GM12878 (cell line): ENCODE results near the gene TARBP1. TPM values are rescaled to one million over a fixed set of nuclear protein-coding genes. Genes with fewer than 3 reads are reported as not detected.

Source experiments
- ATAC-seq: fragments of 200-7000 bp; cut with Tn5 transposase; 3 replicates; pipeline ENCODE4 v1.9.1; 2020; ENCODE audit warnings: mild to moderate bottlenecking, moderate library complexity
- BruUV-seq: library from RNA; stranded (reverse); fragments of 400-500 nt; replicated peaks from 2 replicates; lab custom pipeline; 2021; lab: Mats Ljungman, UMichigan
- CTCF ChIA-PET: fragments of 300-600 bp; sonication (Branson Sonifier 250); formaldehyde crosslinking; extraction: SDS; loops from one replicate; lab custom pipeline; 2021; ENCODE audit warnings: inconsistent platforms; lab: Yijun Ruan, JAX
- POLR2A ChIA-PET: fragments of 350-600 bp; formaldehyde crosslinking; extraction: SDS; loops from one replicate; lab custom pipeline; 2021; ENCODE audit warnings: inconsistent platforms; lab: Charles Lee
- RAD21 ChIA-PET: fragments of 300-600 bp; sonication (Branson Sonifier 250); formaldehyde crosslinking; loops from one replicate; lab custom pipeline; 2023; ENCODE audit warnings: antibody characterized with exemption; ENCODE audit not compliant: unreplicated experiment; lab: Charles Lee
- SMC1A ChIA-PET: fragments of 300-600 bp; sonication (Branson Sonifier 250); formaldehyde crosslinking; loops from one replicate; lab custom pipeline; 2023; ENCODE audit not compliant: unreplicated experiment, uncharacterized antibody; lab: Charles Lee
- DNase-seq: peaks from one replicate; pipeline ENCODE4 v3.0.0-alpha.2; 2011; ENCODE audit warnings: low read depth, low spot score
- FAIRE-seq: peaks from 3 replicates; lab custom pipeline; 2011; peaks lifted over from hg19 to GRCh38; lab: Jason Lieb, UNC
- H2AFZ ChIP-seq: 2 replicates; pipeline ENCODE4 v1.6.0; 2011; ENCODE audit warnings: low read depth, low read length, control low read depth; ENCODE audit not compliant: control insufficient read depth
- H3K27ac ChIP-seq: 2 replicates; pipeline ENCODE4 v1.5.1; 2011; ENCODE audit warnings: control low read depth; ENCODE audit not compliant: control insufficient read depth, insufficient read depth
- H3K27me3 ChIP-seq, 2 experiments: replicated peaks in 1 of 2; 2 replicates each; pipeline versions ENCODE4 v1.6.0 to v1.6.1; 2011; ENCODE audit warnings: low read length in 1 of 2; ENCODE audit not compliant: control insufficient read depth in 2 of 2, insufficient read depth in 2 of 2
- H3K36me3 ChIP-seq, 2 experiments: 2 replicates each; pipeline ENCODE4 v1.5.1; 2011; ENCODE audit warnings: low read length in 1 of 2; ENCODE audit not compliant: control insufficient read depth in 2 of 2, insufficient read depth in 2 of 2
- H3K4me1 ChIP-seq: 2 replicates; pipeline ENCODE4 v1.6.1; 2011; ENCODE audit warnings: mild to moderate bottlenecking, low read length, moderate library complexity, mixed read lengths; ENCODE audit not compliant: control insufficient read depth, insufficient read depth
- H3K4me2 ChIP-seq: 2 replicates; pipeline ENCODE4 v1.6.0; 2011; ENCODE audit warnings: control low read depth; ENCODE audit not compliant: control insufficient read depth, insufficient read depth
- H3K4me3 ChIP-seq: fragments of 200-600 bp; sonication (generic); 2 replicates; pipeline ENCODE4 v1.5.1; 2016
- H3K79me2 ChIP-seq: 2 replicates; pipeline ENCODE4 v1.6.0; 2011; ENCODE audit warnings: low read length; ENCODE audit not compliant: control insufficient read depth, insufficient read depth
- H3K9ac ChIP-seq: 2 replicates; pipeline ENCODE4 v1.8.0; 2011; ENCODE audit warnings: low read length, control low read depth, mixed read lengths; ENCODE audit not compliant: control insufficient read depth, insufficient read depth
- H3K9me3 ChIP-seq: replicated peaks from 3 replicates; pipeline ENCODE4 v1.5.1; 2011; ENCODE audit warnings: mild to moderate bottlenecking, low read length; ENCODE audit not compliant: control insufficient read depth, insufficient read depth
- H4K20me1 ChIP-seq: 2 replicates; pipeline ENCODE4 v1.6.0; 2011; ENCODE audit not compliant: control insufficient read depth, insufficient read depth
- BHLHE40 ChIP-seq, 2 experiments: fragments of 450-650 bp in 1 of 2; IDR thresholded peaks; 2 replicates each; pipeline ENCODE4 v1.6.1; 2011 to 2017; ENCODE audit warnings: low read depth in 2 of 2, borderline replicate concordance in 1 of 2, improper control_type of control experiment in 1 of 2, low read length in 1 of 2, mild to moderate bottlenecking in 1 of 2
- CREM ChIP-seq: IDR thresholded peaks from 2 replicates; pipeline ENCODE4 v1.6.1; 2014; ENCODE audit warnings: antibody characterized with exemption, low read depth
- LARP7 ChIP-seq: fragments of 450-650 bp; IDR thresholded peaks from 2 replicates; pipeline ENCODE4 v1.6.1; 2017; ENCODE audit warnings: mild to moderate bottlenecking
- NR2C1 ChIP-seq: fragments of 450-650 bp; IDR thresholded peaks from 2 replicates; pipeline ENCODE4 v1.6.1; 2017; ENCODE audit warnings: antibody characterized with exemption, mild to moderate bottlenecking, moderate library complexity
- NRF1 ChIP-seq: conservative IDR thresholded peaks from 2 replicates; pipeline ENCODE4 v1.6.1; 2011; ENCODE audit warnings: mild to moderate bottlenecking, low read depth, low read length, improper control_type of control experiment
- PKNOX1 ChIP-seq: fragments of 450-650 bp; IDR thresholded peaks from 2 replicates; pipeline ENCODE4 v1.6.1; 2016; ENCODE audit warnings: mild to moderate bottlenecking
- RAD21 ChIP-seq: IDR thresholded peaks from 2 replicates; pipeline ENCODE4 v1.6.1; 2011; ENCODE audit warnings: mild to moderate bottlenecking, low read depth, low read length, moderate library complexity; ENCODE audit not compliant: insufficient read depth
- RBBP5 ChIP-seq: fragments of 200-600 bp; sonication (generic); conservative IDR thresholded peaks from 2 replicates; pipeline ENCODE4 v1.6.1; 2016
- RELB ChIP-seq: fragments of 450-650 bp; IDR thresholded peaks from 2 replicates; pipeline ENCODE4 v1.6.1; 2017; ENCODE audit warnings: low read depth, mild to moderate bottlenecking, moderate library complexity
- REST ChIP-seq: IDR thresholded peaks from 2 replicates; pipeline ENCODE4 v1.6.1; 2012; ENCODE audit warnings: mild to moderate bottlenecking, low read depth, low read length
- STAT1 ChIP-seq: fragments of 450-650 bp; conservative IDR thresholded peaks from 2 replicates; pipeline ENCODE4 v1.6.1; 2014; ENCODE audit warnings: antibody characterized with exemption, mild to moderate bottlenecking
- ZBED1 ChIP-seq: IDR thresholded peaks from 2 replicates; pipeline ENCODE4 v1.6.1; 2016; ENCODE audit warnings: borderline replicate concordance
- WGBS: methylation state at CpG from one replicate; pipeline ENCODE4 v1.1.6; 2016; ENCODE audit warnings: low lambda C conversion rate; ENCODE audit not compliant: insufficient replicate concordance, insufficient coverage; ENCODE audit errors: missing lambda C conversion rate; 5-methylcytosine and 5-hydroxymethylcytosine counted together
- in situ Hi-C: fragments of 300-500 bp; cut with MboI; formaldehyde crosslinking; loops from 9 replicates; pipeline ENCODE4 v1.14.3; 2018; ENCODE audit warnings: mixed read lengths
- intact Hi-C: fragments of 100-400 bp; cut with micrococcal nuclease; formaldehyde crosslinking; loops from one replicate; pipeline ENCODE4 v1.14.2; 2022; ENCODE audit not compliant: unreplicated experiment
- polyA plus RNA-seq, 11 experiments: library from polyadenylated mRNA; depleted of rRNA in 4 of 11; unstranded in 6 of 11; stranded (reverse) in 5 of 11; fragments of >200 nt; fragmentation: Nextera tagmentation in 4 of 11; fragmentation: Illumina TruSeq in 1 of 11; extraction: Ambion mirVana in 4 of 11; extraction: Trizol in 1 of 11; gene quantifications; 1 replicate in 1 of 11; 2 replicates in 10 of 11; pipeline versions ENCODE4 v1.2.1 to v1.2.3, GENCODE V29; 2011 to 2016; ENCODE audit warnings: inconsistent platforms in 2 of 11, missing spikeins in 2 of 11, low read depth in 1 of 11
- total RNA-seq, 4 experiments: library from RNA; depleted of rRNA in 3 of 4; stranded (reverse); fragments of >200 nt in 3 of 4; fragmentation: Illumina TruSeq in 1 of 4; extraction: Trizol in 1 of 4; gene quantifications; 2 replicates each; pipeline versions ENCODE4 v1.2.1 to v1.2.3, GENCODE V29; 2013 to 2021

Gene TARBP1
- total and polyA plus RNA-seq, 10 of the 15 experiments (the other 5 are each of a cell fraction or from before 2014, with no cell fraction given): 10.8 to 94.4 (median 35.3) TPM

- no peak overlapping the region for H3K27ac ChIP-seq
- DNase-seq: no peak
- no peak overlapping the region for H3K4me3 ChIP-seq
- no peak overlapping the region for H2AFZ ChIP-seq
- H4K20me1 ChIP-seq: no peaks in the 10 kb centered on the region
- no peak for FAIRE-seq
- no peaks in the 10 kb centered on the region for H3K27me3 ChIP-seq
- intact Hi-C loops: no loop called here
- H3K9me3 ChIP-seq: peaks cover 6% of the 10 kb centered on the region; the same call in 2 of the 3 replicates
- H3K36me3 ChIP-seq: no peaks in the 10 kb centered on the region
- ChIA-PET POLR2A (interaction anchor here (1.1 to 1.3 kb wide), 3 partner anchors 13 to 89 kb away, joined by 4 to 7 read pairs (median 5); no protein-coding TSS in a partner anchor), SMC1A (interaction anchor here (0.6 to 1.9 kb wide), 8 partner anchors 8 to 242 kb away, joined by 3 to 6 read pairs (median 3); no protein-coding TSS in a partner anchor), CTCF (interaction anchor here (0.9 to 2.7 kb wide), 4 partner anchors 8 to 580 kb away, joined by 3 to 10 read pairs (median 4); no protein-coding TSS in a partner anchor), RAD21 (interaction anchor here (1.4 kb wide), 1 partner anchor 98 kb away, joined by 3 read pairs; no protein-coding TSS in a partner anchor)
- in situ Hi-C loops: loop anchor here (5.0 kb wide), 1 partner anchor 339 kb away; no protein-coding TSS in a partner anchor
- WGBS: 95% methylated on average over 4 of the region's 4 CpGs
- no peak overlapping the region for H3K9ac ChIP-seq
- peaks cover 26% of the 10 kb centered on the region for H3K4me1 ChIP-seq
- no peak overlapping the region for H3K4me2 ChIP-seq
- ATAC-seq: no peak
- no peaks in the 10 kb centered on the region for H3K79me2 ChIP-seq
- no TSS peak for BruUV-seq
- TF ChIP-seq LARP7: no peak
- TF ChIP-seq PKNOX1: no peak
- TF ChIP-seq ZBED1: no peak
- no peak for TF ChIP-seq NR2C1
- TF ChIP-seq STAT1: no peak
- no peak for TF ChIP-seq RAD21
- TF ChIP-seq REST: no peak
- no peak for TF ChIP-seq RELB
- no peak for TF ChIP-seq CREM
- no peak for TF ChIP-seq BHLHE40 (IDR thresholded peaks at IDR 0.05; ENCODE audit: borderline replicate concordance in 1 of 2, low read depth in 2 of 2, low read length in 1 of 2)
- no peak for TF ChIP-seq NRF1
- TF ChIP-seq RBBP5: no peak
Observed at GRCh38 chr1:234503193-234504050, 24.4 kb upstream of the TARBP1 start.
